Ramos (cell line): ENCODE data around the gene LIN9.

Experiments
- in situ Hi-C: fragments of 300-500 bp; cut with MboI; formaldehyde crosslinking; loops from one replicate; pipeline ENCODE4 v1.14.3; 2022; ENCODE audit warnings: low sequenced_read_pairs; ENCODE audit not compliant: unreplicated experiment

Gene LIN9, protein sequence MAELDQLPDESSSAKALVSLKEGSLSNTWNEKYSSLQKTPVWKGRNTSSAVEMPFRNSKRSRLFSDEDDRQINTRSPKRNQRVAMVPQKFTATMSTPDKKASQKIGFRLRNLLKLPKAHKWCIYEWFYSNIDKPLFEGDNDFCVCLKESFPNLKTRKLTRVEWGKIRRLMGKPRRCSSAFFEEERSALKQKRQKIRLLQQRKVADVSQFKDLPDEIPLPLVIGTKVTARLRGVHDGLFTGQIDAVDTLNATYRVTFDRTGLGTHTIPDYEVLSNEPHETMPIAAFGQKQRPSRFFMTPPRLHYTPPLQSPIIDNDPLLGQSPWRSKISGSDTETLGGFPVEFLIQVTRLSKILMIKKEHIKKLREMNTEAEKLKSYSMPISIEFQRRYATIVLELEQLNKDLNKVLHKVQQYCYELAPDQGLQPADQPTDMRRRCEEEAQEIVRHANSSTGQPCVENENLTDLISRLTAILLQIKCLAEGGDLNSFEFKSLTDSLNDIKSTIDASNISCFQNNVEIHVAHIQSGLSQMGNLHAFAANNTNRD

DNA sequence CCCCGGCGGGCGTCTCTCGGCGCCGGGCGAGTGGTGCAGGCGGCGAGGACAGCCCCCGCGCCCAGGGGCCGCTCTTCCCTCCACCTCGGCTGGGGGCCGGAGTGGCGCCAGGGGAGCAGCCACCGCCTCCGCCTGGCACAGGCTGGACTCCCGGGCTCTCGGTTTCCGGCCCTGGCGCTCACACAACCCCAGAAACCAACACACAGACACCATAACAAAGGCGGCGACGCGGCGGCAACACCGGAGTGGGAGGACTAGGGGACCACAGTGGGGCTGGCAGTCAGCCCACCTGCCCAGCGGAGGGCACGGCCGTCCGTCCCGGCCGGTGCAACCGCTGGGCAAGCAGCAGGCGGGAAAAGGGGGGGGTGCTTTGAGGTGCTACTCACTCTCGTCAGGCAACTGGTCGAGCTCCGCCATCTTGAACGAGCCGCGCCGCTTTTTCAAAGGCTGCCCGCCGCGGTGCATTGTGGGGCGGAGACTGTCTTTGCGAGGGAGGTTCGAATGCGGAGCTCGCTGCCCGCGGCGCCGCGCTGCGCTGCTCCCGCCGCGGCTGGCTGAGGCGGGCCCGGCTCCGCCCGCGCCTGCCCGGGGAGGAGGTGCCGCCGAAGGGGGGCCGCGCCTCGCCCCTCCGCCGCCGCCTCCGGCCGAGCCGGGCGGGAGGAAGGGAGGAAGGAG is at the start of gene LIN9:
Gene LIN9, minus strand, starts transcription at position 442 of the 675 bp plus-strand sequence. Its CDS starts 25 bp downstream, at position 417.
- in situ Hi-C loops, result no loop called here

DNA sequence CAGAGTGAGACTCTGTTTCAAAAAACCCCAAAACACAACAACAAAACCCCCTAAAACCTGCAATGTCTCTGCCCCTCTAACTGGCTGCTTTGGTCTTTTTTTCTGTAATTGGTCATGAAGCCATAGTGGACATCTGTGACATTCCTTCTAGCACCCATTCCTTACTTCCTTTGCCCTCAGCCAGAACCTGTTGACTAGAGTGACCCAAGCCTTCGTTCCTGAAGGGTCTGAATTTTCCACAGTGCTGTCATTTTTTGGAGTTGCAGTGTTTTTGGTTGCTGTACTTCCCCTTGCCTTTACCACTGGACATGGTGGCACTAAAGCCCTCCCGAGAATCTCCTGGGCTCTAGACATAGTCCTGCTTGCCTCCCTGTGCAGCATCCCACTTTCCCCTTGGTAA is 48.5 kb upstream of the LIN9 start:
- in situ Hi-C loops, result no loop called here

DNA sequence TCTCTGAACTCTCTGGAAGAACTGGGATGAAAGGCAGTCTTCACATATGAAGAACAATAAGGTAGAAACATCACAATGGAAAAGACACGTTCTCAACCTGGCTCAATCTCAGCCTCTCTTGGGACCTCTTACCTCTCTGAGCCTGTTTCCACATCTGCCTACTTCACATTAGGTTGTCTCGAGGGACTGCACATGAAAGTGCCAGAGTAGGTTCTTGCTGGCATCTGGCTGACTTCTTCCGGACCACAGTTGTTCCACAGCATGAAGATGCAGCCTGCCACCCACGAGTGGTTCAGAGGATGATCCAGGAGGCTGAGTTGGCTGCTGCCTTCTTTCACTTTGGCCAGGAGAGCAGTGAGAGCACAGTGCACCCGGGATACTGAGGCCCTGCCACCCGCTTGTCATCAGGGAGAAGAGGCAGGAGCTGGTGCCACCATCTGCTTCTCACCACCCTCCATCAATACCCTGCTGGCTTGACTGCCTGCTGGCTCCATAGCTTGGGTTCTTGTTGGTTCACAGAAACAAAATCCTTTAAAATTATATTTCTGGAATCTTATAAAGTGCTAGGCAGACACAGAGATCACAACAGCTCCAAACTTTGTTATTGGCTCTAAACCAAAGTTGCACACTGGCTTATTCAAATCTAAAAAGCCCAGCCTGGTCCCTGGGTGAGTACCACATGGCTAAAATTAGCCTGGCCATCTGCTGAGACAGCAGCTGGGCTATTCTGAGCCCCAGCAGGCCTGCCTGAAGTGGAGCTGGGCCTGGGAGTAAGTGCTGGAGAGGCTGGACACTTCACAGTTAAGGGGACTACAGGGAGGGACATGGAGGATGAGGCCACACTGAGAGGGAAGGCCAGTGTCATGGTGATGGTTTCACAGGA is 46.9 kb upstream of the LIN9 start:
- in situ Hi-C loops, result no loop called here

DNA sequence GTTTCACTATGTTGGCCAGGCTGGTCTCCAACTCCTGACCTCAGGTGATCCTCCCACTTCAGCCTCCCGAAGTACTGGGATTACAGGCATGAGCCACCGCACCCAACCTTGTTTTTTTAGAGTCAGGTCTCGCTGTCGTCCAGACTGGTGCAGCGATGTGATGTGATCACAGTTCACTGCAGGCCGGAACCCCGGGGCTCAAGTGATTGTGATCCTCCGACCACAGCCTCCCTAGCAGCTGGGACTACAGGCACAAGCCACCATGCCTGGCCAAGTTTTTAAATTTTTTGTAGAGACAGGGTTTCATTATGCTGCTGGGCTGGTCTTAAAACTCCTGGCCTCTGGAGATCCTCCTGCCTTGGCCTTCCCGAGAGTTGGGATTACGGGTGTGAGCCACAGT is 46.1 kb upstream of the LIN9 start:
- in situ Hi-C loops, result no loop called here

DNA sequence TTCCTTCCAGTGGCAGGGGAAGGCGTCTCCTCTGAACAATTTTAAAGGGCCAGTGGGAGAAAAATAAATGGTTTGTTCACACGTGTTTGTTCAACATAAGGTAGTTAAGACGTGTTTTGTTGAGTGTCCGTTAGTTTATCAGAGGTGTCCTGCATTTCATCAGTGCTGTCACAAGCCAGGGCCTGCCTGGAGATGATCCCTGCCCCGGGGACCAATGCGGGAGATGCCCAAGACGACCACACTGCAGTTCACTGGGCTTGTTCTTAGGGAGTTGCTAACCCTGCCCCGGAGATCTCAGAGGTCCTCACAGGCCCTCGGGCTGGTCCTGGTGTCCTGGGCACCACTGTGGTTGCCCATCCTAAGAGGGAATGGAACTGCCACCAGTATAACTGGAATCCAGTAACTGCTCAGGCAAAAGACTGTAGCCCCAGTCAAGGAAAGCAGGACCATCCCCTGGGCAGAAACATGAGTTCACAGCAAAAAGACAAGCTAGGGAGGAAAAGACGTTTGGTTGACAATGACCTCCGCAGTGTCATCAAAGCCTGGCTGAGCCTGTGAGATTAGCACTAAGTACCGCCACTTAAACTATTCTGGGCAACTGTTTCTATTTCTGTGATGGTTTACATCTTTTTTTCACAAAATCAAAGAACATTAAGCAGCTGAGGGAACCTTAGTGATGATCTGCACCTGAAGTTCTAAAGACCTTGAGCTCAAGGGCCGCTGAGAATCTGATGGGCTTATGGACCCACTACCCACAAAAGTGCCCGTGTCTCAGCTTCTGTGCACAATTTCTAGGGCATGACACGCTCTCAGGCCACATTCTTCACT is 44.9 kb upstream of the LIN9 start:
- in situ Hi-C loops, result no loop called here

DNA sequence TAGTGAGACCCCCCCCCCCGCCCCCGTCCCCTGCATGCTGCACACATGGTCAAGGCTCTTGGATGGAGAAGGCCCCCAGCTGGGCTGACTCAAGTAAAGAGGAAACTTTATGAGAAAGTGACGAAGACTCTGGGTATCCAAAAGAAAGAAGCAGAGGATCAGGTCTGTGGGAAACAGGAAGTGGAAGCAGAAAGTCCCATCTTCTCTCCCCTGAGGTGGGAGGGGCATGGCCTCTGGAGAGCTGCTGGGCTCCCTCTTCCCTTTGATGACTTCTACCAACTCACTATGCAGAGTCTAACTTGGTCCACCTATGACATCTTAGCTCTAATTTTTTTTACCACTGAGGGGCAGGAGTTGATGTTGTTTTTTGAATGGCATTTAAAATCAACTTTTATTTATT is 42.7 kb upstream of the LIN9 start:
- in situ Hi-C loops, result no loop called here

DNA sequence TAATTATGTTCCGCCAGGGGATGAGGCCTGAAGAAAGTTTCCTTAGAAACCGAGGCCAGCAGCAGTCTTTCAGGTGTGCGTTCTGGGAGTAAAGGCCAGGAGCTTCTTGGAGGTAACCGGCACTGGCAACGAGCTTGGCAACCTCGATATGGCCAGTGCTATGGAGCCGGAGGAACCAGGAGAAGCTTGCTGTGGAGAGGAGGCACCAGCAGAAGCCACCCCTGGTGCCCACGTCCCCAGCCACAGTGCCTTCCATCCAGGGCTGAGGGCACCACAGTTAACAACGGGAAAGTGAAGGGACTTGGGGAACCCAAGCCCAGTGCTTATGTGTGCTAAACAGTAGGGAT is 41.5 kb upstream of the LIN9 start:
- in situ Hi-C loops, result no loop called here

DNA sequence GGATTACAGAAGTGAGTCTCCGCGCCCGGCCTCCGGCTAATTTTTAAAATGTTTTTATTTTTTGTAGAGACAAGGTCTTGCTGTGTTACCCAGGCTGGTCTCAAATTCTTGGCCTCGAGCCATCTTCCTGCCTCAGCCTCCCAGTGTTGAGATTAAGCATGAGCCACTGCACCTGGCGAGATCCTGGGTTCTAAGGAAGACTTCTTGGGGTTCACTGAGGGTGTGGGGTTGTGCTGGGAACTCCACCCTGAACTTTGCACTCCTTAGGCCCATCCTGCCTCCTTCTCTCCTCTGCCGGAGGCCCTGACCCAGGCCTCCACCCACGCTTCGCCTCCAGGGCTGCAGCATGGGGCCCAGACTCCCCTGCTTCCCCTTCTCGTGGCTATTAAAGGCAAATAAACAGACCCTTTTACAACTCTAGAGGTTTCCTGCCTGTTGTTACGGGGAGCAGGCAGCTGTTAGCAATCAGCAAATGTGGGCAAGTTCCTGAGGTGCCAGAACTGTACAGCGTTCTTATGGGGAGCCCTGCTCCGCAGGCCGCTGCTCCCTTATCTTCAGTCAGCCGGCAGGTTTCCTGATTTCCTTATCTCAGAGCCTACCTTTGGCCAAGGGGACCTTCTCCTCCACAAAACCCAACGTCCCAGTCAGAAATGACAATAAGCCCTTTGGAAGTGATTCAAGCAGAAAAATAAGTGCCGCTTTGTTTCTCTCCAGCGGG is 41.0 kb upstream of the LIN9 start:
- in situ Hi-C loops, result loop anchor here (10.0 kb wide), 1 partner anchor 225 kb away; no protein-coding TSS in a partner anchor

DNA sequence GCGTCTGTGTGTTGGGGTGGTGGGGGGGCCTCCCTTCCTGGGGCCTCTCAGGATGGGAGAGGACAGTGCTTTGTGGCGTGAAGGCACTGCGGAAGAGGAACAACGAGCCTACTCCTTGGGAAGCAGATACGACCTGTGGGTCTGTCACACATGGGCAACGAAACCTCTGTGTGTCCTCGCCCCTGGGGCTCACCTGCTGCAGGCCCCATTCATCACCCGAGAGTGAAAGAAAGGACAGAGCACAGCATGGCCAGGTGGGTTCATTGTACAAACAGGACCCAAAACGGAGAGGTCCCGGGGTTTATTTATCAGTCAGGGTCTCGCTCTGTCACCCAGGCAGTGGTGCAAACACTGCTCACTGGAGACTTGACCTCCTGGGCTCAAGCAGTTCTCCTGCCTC is 40.1 kb upstream of the LIN9 start:
- in situ Hi-C loops, result loop anchor here (10.0 kb wide), 1 partner anchor 224 kb away; no protein-coding TSS in a partner anchor

DNA sequence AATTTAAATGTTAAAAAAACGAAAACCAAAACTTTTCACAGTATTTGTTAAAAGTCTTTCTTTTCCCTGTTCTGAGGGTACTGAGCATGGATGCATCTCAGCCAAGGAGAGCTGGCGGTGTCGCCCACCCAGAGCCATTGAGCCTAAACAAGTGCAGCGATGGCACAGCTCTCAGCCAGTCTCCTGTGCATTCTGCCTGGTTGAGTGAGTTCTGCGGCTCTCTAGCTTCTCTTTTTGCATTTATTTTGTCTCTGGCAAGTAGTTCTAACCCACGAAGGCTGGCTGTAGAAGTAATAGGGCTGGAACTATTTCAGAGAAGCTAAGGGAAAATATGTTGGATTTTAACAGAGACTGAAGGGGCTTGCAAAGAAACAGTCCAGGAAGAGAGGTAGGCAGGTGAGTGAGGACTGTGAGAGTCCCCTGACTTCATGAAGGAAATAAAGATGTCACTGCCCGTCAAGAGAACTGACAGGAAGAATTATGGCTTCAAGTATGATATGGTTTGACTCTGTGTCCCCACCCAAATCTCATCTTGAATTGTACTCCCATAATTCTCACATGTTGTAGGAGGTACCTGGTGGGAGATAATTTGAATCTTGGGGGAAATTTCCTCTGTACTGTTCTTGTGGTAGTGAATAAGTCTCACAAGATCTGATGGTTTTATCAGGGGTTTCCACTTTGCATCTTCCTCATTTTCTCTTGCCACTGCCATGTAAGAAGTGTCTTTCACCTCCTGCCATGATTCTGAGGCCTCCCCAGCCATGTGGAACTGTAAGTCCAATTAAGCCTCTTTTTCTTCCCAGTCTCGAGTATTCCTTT is 35.7 kb upstream of the LIN9 start:
- in situ Hi-C loops, result loop anchor here (10.0 kb wide), 1 partner anchor 220 kb away; no protein-coding TSS in a partner anchor

DNA sequence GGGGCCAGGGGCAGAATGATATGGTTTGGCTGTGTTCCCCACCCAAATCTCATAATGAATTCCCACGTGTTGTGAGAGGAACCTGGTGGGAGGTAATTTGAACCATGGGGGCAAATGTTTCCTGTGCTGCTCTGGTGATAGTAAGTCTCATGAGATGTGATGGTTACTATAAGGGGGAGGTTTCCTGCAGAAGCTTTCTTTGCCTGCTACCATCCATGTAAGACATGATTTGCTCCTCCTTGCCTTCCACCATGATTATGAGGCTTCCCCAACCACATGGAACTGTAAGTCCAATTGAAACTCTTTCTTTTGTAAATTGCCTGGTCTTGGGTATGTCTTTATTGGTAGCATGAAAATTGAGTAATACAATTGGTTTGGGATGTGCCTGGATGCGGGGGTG is 33.7 kb upstream of the LIN9 start:
- in situ Hi-C loops, result loop anchor here (10.0 kb wide), 1 partner anchor 218 kb away; no protein-coding TSS in a partner anchor

DNA sequence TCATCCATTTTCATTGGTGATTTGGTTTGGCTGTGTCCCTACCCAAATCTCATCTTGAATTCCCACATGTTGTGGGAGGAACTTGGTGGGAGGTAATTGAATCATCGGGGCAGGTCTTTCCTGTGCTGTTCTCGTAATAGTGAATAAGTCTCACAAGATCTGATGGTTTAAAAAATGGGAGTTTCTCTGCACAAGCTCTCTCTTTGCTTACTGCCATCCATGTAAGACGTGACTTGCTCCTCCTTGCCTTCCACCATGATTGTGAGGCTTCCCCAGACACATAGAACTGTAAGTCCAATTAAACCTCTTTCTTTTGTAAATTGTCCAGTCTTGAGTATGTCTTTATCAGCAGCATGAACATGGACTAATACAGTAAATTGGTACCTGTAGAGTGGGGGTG is 31.1 kb upstream of the LIN9 start:
- in situ Hi-C loops, result loop anchor here (10.0 kb wide), 1 partner anchor 215 kb away; no protein-coding TSS in a partner anchor

DNA sequence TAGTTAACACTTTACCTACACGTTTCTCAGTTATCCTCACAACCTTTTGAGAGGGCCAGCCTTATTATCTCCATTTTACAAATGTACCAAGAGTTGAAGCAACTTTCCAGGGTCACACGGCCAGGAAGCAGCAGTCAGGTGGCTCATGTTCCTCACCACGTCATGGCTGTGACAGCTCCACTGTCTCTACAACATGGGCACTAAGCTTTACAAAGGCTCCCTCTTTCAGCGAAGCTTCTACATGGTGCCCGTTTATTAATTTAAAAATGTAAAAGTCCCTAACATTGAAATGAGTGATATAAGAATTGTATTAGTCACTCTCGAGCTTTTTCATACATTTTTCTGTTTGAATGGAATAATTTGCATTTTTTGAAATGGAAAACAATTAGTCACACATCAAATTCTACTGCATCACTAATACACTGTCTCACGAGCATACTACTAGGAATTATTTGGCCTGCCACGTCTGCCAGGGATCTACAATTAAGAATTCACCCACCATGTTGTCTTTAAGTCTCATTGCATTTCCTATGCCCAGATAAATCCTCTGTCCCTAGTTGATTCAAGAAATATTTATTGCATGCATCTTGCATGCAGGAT is 28.4 kb upstream of the LIN9 start:
- in situ Hi-C loops, result no loop called here

DNA sequence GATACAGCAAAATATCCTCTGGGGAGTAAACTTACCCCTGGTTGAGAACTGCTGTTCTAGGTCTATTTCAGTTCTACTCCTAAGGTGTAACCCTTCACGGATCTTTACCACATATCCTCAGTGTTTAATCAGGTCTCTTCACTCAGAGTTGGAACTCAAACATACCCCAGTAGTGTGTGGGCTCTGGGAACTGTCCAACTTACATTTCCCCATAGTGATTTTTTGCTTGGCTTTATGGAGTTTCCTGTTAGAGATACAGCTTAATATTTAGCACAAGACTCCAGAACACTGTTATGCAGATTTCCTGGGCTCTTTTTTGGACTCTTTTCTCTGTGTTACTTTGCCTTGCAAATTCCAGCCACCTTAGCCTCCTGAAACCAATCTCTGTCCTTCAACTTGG is 26.7 kb upstream of the LIN9 start:
- in situ Hi-C loops, result no loop called here

DNA sequence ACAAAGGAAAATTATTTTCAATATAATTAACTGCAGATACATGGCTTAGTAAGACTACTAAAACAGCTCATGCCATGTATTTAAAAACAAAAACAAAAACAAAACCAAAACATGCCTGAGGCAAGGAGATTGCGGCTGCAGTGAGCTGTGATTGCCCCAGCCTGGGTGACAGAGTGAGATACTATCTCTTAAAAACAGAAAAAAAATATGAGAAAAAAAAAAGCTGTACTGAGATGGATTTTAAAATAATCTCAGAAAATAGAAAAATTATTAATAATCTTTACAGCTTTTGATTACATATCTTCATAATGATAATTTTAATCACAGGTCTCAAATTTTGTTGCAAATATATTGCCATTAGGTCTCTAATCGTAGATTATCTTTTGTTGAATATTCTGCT is 24.0 kb upstream of the LIN9 start:
- in situ Hi-C loops, result no loop called here

DNA sequence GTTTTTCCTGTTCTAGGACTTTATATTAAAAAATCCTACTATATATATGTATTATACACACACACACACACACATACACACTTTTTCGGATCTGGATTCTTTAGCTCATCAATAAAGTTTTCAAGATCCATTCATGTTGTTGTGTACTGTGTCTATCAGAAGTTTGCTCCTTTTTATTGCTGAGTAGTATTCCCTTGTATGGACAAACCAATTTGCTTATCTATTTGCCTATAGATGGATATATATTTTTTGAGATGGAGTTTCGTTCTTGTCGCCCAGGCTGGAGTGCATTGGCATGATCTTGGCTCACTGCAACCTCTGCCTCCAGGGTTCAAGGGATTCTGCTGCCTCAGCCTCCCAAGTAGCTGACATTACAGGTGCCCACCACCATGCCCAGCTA is 20.3 kb upstream of the LIN9 start:
- in situ Hi-C loops, result no loop called here

DNA sequence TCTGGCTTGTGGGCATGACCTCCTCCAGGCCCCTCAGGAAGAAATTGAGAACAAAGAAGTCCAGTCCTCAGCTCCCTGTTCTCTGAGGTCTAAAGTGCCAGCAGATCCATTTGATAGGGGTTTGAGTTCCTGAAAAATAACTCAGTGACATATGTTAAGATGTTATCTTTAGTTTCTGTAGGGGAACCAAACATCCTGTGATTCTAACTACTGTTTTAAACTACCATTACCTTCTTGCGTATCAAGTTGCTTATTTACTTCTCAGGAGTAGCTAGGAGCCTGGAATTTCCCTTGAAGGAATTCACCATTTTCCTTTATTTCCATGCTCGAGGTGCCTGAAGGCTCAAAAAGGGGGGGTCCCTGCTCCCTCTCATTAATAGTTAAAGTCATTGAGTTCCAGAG is 18.8 kb upstream of the LIN9 start:
- in situ Hi-C loops, result no loop called here

DNA sequence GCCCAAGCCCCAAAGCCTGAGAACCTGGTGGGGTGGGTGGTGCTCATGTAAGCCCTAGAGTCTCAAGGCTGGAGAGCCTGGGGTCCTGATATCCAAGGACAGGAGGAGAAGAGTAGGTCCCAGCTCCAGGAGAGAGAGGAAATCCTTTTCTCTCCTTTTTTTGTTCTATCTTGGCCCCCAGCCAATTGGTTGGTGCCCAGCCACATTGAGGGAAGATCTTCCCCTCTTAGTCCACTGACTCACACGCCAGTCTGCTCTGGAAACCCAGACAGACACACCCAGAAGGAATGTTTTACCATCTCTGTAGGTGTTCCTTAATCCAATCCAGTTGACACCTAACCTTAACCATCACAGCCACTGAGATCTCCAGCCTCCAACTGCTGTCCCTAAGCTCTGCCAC is 16.2 kb upstream of the LIN9 start:
- in situ Hi-C loops, result no loop called here
